HEK293 (cell line): ENCODE results near the gene SLC26A1.

Source experiments
- CTCF ChIA-PET: fragments of 350-600 bp; formaldehyde crosslinking; extraction: SDS; loops from one replicate; lab custom pipeline; 2021; ENCODE audit warnings: antibody characterized with exemption; lab: Yijun Ruan, JAX
- POLR2A ChIA-PET: fragments of 300-600 bp; formaldehyde crosslinking; extraction: SDS; loops from one replicate; lab custom pipeline; 2020; ENCODE audit warnings: antibody characterized with exemption, inconsistent platforms; lab: Yijun Ruan, JAX
- H3K27ac ChIP-seq: fragments of 200-500 bp; sonication (Bioruptor generic); 2 replicates; pipeline ENCODE4 v1.5.1; 2014; ENCODE audit warnings: low read depth, low read length, control low read depth, inconsistent platforms; ENCODE audit errors: extremely low read depth
- H3K36me3 ChIP-seq, 2 experiments: fragments of 200-500 bp in 1 of 2; sonication (Bioruptor generic) in 1 of 2; 1 replicate in 1 of 2; 2 replicates in 1 of 2; pipeline ENCODE4 v1.5.1; 2014 to 2017; ENCODE audit warnings: inconsistent platforms in 2 of 2, low read length in 2 of 2; ENCODE audit not compliant: control insufficient read depth in 2 of 2, insufficient read depth in 1 of 2
- H3K4me1 ChIP-seq: fragments of 200-500 bp; sonication (Bioruptor generic); 2 replicates; pipeline ENCODE4 v1.5.1; 2014; ENCODE audit warnings: mild to moderate bottlenecking, low read length, inconsistent platforms; ENCODE audit not compliant: control insufficient read depth, insufficient read depth
- H3K4me3 ChIP-seq: 2 replicates; pipeline ENCODE4 v1.5.1; 2011; ENCODE audit warnings: low read depth, mild to moderate bottlenecking, control low read depth, low read length, moderate library complexity
- H3K9me3 ChIP-seq: fragments of 200-500 bp; sonication (Bioruptor generic); 2 replicates; pipeline ENCODE4 v1.5.1; 2014; ENCODE audit warnings: low read depth, low read length, inconsistent platforms; ENCODE audit not compliant: control insufficient read depth, insufficient read depth
- GLIS1 ChIP-seq: fragments of 450-650 bp; formaldehyde crosslinking; IDR thresholded peaks from 2 replicates; pipeline ENCODE4 v1.5.1; 2016; ENCODE audit warnings: missing biosample characterization, missing genetic modification characterization
- GLIS2 ChIP-seq: fragments of 450-650 bp; formaldehyde crosslinking; IDR thresholded peaks from 2 replicates; pipeline ENCODE4 v1.5.1; 2016; ENCODE audit warnings: missing biosample characterization, missing genetic modification characterization
- ZBTB1 ChIP-seq: fragments of 450-650 bp; formaldehyde crosslinking; IDR thresholded peaks from 2 replicates; pipeline ENCODE4 v1.5.1; 2016; ENCODE audit warnings: missing biosample characterization, missing genetic modification characterization
- ZFP41 ChIP-seq: fragments of 450-650 bp; formaldehyde crosslinking; IDR thresholded peaks from 2 replicates; pipeline ENCODE4 v1.5.1; 2016; ENCODE audit warnings: missing biosample characterization, missing genetic modification characterization, borderline replicate concordance
- ZNF114 ChIP-seq: fragments of 450-650 bp; formaldehyde crosslinking; IDR thresholded peaks from 2 replicates; pipeline ENCODE4 v1.5.0; 2017; ENCODE audit warnings: missing biosample characterization, missing genetic modification characterization
- ZNF600 ChIP-seq: fragments of 450-650 bp; formaldehyde crosslinking; IDR thresholded peaks from 2 replicates; pipeline ENCODE4 v1.5.1; 2016; ENCODE audit warnings: missing biosample characterization, missing genetic modification characterization
- ZNF830 ChIP-seq: fragments of 450-650 bp; IDR thresholded peaks from 2 replicates; pipeline ENCODE4 v1.5.0; 2018; ENCODE audit warnings: missing biosample characterization, missing genetic modification characterization, low read depth, mild to moderate bottlenecking, moderate library complexity
- TF ChIP-seq, protein P1 (sequence below): fragments of 450-650 bp; formaldehyde crosslinking; IDR thresholded peaks from 2 replicates; pipeline ENCODE4 v1.5.1; 2016; ENCODE audit warnings: missing biosample characterization, missing genetic modification characterization
- TF ChIP-seq, protein P2 (sequence below): fragments of 450-650 bp; formaldehyde crosslinking; IDR thresholded peaks from 2 replicates; pipeline ENCODE4 v1.5.1; 2016; ENCODE audit warnings: missing biosample characterization, missing genetic modification characterization, borderline replicate concordance
- TF ChIP-seq, protein P3 (sequence below): fragments of 450-650 bp; formaldehyde crosslinking; IDR thresholded peaks from 2 replicates; pipeline ENCODE4 v1.5.1; 2016; ENCODE audit warnings: missing biosample characterization, missing genetic modification characterization
- TF ChIP-seq, protein P4 (sequence below): fragments of 450-650 bp; formaldehyde crosslinking; IDR thresholded peaks from 2 replicates; pipeline ENCODE4 v1.5.1; 2017; ENCODE audit warnings: missing biosample characterization, missing genetic modification characterization
- TF ChIP-seq, protein P5 (sequence below): fragments of 450-650 bp; formaldehyde crosslinking; conservative IDR thresholded peaks from 2 replicates; pipeline ENCODE4 v1.5.1; 2016; ENCODE audit warnings: low read depth, missing biosample characterization, missing genetic modification characterization

Gene SLC26A1

DNA sequence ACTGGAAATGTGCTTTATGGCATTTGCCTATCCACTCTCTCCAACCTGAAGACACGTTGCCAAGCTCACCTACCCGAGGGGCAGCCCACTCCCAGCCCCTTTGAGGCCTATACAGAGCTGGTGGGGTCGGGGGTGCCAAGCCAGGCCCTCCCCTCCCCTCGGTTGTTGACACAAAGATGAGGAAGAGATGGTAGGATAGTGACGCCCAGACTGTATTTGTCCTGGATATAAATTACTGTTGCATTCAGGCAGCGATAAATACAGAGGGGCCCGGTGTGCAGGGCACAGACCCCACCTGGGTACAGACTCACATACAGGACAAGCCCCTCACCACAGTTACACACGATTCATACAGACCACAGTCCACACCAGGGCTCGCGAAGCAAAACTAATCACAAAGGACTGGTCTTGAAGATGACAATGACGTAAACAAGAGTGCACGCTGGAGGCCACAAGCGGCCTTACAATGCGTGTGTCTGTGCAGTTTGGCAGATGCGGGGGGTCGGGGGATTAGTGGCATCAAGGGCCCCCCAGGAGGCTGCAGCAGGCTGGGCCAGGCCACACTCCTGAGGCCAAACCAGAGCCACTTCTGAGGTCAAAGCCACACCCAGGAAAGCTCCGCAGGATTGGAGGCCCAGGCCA, 34.4 kb downstream of the SLC26A1 start:
- H3K4me1 ChIP-seq = no peaks in the 10 kb centered on the region
- TF ChIP-seq, protein P1, sequence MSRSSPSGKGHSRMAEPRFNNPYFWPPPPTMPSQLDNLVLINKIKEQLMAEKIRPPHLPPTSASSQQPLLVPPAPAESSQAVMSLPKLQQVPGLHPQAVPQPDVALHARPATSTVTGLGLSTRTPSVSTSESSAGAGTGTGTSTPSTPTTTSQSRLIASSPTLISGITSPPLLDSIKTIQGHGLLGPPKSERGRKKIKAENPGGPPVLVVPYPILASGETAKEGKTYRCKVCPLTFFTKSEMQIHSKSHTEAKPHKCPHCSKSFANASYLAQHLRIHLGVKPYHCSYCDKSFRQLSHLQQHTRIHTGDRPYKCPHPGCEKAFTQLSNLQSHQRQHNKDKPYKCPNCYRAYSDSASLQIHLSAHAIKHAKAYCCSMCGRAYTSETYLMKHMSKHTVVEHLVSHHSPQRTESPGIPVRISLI = no peak
- TF ChIP-seq GLIS1 (tag by site-specific recombination) = peak; percentile 55
- peak; percentile 42; the same call in 1 of the 2 replicates for TF ChIP-seq GLIS2
- TF ChIP-seq, protein P2, sequence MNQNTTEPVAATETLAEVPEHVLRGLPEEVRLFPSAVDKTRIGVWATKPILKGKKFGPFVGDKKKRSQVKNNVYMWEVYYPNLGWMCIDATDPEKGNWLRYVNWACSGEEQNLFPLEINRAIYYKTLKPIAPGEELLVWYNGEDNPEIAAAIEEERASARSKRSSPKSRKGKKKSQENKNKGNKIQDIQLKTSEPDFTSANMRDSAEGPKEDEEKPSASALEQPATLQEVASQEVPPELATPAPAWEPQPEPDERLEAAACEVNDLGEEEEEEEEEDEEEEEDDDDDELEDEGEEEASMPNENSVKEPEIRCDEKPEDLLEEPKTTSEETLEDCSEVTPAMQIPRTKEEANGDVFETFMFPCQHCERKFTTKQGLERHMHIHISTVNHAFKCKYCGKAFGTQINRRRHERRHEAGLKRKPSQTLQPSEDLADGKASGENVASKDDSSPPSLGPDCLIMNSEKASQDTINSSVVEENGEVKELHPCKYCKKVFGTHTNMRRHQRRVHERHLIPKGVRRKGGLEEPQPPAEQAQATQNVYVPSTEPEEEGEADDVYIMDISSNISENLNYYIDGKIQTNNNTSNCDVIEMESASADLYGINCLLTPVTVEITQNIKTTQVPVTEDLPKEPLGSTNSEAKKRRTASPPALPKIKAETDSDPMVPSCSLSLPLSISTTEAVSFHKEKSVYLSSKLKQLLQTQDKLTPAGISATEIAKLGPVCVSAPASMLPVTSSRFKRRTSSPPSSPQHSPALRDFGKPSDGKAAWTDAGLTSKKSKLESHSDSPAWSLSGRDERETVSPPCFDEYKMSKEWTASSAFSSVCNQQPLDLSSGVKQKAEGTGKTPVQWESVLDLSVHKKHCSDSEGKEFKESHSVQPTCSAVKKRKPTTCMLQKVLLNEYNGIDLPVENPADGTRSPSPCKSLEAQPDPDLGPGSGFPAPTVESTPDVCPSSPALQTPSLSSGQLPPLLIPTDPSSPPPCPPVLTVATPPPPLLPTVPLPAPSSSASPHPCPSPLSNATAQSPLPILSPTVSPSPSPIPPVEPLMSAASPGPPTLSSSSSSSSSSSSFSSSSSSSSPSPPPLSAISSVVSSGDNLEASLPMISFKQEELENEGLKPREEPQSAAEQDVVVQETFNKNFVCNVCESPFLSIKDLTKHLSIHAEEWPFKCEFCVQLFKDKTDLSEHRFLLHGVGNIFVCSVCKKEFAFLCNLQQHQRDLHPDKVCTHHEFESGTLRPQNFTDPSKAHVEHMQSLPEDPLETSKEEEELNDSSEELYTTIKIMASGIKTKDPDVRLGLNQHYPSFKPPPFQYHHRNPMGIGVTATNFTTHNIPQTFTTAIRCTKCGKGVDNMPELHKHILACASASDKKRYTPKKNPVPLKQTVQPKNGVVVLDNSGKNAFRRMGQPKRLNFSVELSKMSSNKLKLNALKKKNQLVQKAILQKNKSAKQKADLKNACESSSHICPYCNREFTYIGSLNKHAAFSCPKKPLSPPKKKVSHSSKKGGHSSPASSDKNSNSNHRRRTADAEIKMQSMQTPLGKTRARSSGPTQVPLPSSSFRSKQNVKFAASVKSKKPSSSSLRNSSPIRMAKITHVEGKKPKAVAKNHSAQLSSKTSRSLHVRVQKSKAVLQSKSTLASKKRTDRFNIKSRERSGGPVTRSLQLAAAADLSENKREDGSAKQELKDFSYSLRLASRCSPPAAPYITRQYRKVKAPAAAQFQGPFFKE (tag by site-specific recombination) = no peak
- no peak overlapping the region for H3K4me3 ChIP-seq
- CTCF ChIA-PET = no interaction called here
- H3K36me3 ChIP-seq = peaks cover 0 to 59% of the 10 kb centered on the region in 2 experiments; a peak in 1 of 3 replicates
- H3K27ac ChIP-seq = no peak overlapping the region
- POLR2A ChIA-PET = no interaction called here
- H3K9me3 ChIP-seq = no peaks in the 10 kb centered on the region

DNA sequence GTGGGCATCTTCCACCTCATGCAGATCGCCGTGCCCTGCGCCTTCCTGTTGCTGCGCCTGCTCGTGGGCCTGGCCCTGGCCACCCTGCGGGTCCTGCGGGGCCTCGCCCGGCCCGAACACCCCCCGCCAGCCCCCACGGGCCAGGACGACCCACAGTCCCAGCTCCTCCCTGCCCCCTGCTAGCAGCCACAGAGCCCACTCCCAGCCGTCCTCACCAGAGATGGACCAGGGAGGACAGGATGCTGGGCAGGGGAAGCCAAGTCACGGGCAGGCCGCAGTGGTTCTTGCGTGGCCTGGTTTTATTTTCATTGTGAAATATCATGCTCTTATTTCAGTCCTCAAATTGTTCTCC, 34.9 kb downstream of the SLC26A1 start:
- ChIA-PET CTCF (no interaction called here), POLR2A (no interaction called here)
- TF ChIP-seq ZNF830 (tag by site-specific recombination) (no peak), ZNF114 (no peak), ZFP41 (tag by site-specific recombination) (no peak), ZBTB1 (tag by site-specific recombination) (no peak), ZNF600 (tag by site-specific recombination) (no peak)
- TF ChIP-seq, protein P3, sequence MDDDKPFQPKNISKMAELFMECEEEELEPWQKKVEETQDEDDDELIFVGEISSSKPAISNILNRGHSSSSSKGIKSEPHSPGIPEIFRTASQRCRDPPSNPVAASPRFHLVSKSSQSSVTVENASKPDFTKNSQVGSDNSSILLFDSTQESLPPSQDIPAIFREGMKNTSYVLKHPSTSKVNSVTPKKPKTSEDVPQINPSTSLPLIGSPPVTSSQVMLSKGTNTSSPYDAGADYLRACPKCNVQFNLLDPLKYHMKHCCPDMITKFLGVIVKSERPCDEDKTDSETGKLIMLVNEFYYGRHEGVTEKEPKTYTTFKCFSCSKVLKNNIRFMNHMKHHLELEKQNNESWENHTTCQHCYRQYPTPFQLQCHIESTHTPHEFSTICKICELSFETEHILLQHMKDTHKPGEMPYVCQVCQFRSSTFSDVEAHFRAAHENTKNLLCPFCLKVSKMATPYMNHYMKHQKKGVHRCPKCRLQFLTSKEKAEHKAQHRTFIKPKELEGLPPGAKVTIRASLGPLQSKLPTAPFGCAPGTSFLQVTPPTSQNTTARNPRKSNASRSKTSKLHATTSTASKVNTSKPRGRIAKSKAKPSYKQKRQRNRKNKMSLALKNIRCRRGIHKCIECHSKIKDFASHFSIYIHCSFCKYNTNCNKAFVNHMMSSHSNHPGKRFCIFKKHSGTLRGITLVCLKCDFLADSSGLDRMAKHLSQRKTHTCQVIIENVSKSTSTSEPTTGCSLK (tag by site-specific recombination) = no peak
- TF ChIP-seq, protein P4, sequence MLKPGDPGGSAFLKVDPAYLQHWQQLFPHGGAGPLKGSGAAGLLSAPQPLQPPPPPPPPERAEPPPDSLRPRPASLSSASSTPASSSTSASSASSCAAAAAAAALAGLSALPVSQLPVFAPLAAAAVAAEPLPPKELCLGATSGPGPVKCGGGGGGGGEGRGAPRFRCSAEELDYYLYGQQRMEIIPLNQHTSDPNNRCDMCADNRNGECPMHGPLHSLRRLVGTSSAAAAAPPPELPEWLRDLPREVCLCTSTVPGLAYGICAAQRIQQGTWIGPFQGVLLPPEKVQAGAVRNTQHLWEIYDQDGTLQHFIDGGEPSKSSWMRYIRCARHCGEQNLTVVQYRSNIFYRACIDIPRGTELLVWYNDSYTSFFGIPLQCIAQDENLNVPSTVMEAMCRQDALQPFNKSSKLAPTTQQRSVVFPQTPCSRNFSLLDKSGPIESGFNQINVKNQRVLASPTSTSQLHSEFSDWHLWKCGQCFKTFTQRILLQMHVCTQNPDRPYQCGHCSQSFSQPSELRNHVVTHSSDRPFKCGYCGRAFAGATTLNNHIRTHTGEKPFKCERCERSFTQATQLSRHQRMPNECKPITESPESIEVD (tag by site-specific recombination) = no peak
- TF ChIP-seq, protein P5, sequence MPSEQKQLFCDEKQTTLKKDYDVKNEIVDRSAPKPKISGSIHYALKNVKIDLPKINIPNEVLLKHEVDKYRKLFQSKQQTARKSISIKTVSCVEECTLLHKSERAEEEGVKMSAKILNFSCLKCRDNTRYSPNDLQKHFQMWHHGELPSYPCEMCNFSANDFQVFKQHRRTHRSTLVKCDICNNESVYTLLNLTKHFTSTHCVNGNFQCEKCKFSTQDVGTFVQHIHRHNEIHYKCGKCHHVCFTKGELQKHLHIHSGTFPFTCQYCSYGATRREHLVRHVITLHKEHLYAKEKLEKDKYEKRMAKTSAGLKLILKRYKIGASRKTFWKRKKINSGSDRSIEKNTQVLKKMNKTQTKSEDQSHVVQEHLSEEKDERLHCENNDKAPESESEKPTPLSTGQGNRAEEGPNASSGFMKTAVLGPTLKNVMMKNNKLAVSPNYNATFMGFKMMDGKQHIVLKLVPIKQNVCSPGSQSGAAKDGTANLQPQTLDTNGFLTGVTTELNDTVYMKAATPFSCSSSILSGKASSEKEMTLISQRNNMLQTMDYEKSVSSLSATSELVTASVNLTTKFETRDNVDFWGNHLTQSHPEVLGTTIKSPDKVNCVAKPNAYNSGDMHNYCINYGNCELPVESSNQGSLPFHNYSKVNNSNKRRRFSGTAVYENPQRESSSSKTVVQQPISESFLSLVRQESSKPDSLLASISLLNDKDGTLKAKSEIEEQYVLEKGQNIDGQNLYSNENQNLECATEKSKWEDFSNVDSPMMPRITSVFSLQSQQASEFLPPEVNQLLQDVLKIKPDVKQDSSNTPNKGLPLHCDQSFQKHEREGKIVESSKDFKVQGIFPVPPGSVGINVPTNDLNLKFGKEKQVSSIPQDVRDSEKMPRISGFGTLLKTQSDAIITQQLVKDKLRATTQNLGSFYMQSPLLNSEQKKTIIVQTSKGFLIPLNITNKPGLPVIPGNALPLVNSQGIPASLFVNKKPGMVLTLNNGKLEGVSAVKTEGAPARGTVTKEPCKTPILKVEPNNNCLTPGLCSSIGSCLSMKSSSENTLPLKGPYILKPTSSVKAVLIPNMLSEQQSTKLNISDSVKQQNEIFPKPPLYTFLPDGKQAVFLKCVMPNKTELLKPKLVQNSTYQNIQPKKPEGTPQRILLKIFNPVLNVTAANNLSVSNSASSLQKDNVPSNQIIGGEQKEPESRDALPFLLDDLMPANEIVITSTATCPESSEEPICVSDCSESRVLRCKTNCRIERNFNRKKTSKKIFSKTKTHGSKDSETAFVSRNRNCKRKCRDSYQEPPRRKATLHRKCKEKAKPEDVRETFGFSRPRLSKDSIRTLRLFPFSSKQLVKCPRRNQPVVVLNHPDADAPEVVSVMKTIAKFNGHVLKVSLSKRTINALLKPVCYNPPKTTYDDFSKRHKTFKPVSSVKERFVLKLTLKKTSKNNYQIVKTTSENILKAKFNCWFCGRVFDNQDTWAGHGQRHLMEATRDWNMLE = no peak
- no peaks in the 10 kb centered on the region for H3K9me3 ChIP-seq
- H3K4me1 ChIP-seq = no peaks in the 10 kb centered on the region
- peaks cover 0 to 58% of the 10 kb centered on the region in 2 experiments; a peak in 1 of 3 replicates for H3K36me3 ChIP-seq
- no peak overlapping the region for H3K27ac ChIP-seq
- H3K4me3 ChIP-seq = no peak overlapping the region
